ENCODE data around the gene IL17RE. TPM values are rescaled to one million over a fixed set of nuclear protein-coding genes. Genes with fewer than 3 reads are reported as not detected.
A peak's percentile ranks its signal among the peaks of the same experiment; 100 is the strongest.
"Not testable (repeated sequence)": the region's sequence is repeated elsewhere in the genome, so short reads cannot be mapped to it uniquely, and the experiment has no call there.

The IL17RE gene
- total RNA-seq, 4 donors from 2014 or later = 0.47 to 0.85 (median 0.79) TPM

DNA sequence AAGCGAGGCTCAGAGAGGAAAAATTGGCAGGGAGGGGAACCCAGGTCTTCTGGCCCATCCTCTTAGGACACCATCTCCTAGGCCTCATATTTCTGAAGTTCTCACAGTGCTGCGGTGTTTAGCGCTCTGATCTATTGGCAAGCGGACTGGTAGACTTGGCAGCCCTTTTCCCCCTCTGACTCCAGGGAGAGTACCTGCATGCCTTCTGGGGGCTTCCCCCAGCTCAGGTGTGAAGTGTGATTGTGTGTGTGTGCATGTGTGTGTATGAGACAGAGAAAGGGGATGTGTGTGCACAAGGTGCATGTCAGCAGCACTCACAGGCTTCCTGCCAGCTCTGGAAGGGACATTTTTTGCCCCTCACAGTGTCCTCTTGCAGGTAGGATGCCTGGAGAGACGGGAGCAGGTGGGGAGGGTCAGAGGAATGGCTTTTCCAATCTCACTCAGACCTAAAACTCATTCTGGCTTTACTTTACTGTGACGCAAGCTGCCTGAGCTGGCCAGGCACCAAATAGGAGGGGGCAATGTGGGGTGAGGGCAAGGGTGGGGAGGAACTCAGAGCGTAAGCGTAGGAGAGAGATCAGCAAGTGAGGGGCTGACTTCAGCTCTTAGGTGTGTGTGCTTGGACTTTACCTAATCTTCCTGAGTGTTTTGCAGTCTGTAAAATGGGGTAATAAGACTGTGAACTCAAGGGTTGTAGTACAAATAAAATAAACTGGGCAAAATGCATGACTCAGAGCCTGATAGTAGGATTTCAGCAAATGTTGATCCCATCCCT lies 4.0 kb upstream of the IL17RE start:
- Histone ChIP-seq H3K9me3 (no peaks in the 10 kb centered on the region), H3K27ac (peak overlapping the region in 1 of 4 donors; percentile 6), H3K36me3 (peaks cover 0 to 3% of the 10 kb centered on the region in 2 donors), H3K27me3 (no peaks in the 10 kb centered on the region), H3K4me1 (peaks cover 0 to 25% (median 0%) of the 10 kb centered on the region in 3 donors), H3K4me3 (no peak overlapping the region)
- WGBS, 2 donors (ENCODE audit: low coverage in 1 of 2) = 52 to 68% methylated on average over 6 of the region's 8 CpGs
- ATAC-seq = no peak
- TF ChIP-seq POLR2AphosphoS5 (IDR thresholded peaks at IDR 0.05) = no peak
- no peak for TF ChIP-seq CTCF (IDR thresholded peaks at IDR 0.05)
- no peak for TF ChIP-seq EP300 (IDR thresholded peaks at IDR 0.05)
- no peak for TF ChIP-seq POLR2A (IDR thresholded peaks at IDR 0.05)

DNA sequence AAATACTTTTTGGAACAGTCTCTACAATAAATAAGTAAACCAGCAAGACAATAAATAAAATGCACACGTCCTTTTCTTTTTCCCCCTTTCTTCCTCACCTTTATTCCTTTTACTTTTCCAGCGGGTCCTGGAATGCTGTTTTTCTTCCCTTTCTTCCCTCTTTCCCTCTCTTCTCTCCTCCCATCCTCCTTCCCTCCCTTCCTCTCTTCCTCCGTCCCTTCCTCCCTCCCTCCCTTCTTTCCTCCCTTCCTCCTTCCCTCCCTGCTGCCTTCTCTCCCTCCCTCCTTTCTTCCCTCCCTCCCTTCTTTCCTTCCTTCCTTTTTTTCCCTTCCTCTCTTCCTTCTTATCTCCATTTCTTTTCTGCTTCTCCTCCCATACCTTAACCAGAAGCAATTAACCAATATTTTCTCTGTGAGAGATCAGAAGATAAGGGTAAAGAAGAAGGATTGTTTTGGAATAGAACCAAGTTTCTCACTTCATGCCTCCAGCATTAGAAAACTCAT lies 3.3 kb upstream of the IL17RE start:
- Histone ChIP-seq H3K27ac (no peak overlapping the region), H3K9me3 (no peaks in the 10 kb centered on the region), H3K36me3 (no peaks in the 10 kb centered on the region), H3K27me3 (no peaks in the 10 kb centered on the region), H3K4me1 (peaks cover 0 to 18% (median 0%) of the 10 kb centered on the region in 3 donors), H3K4me3 (no peak overlapping the region)
- no peak for TF ChIP-seq EP300 (IDR thresholded peaks at IDR 0.05)
- no peak for TF ChIP-seq POLR2AphosphoS5 (IDR thresholded peaks at IDR 0.05)
- no peak for TF ChIP-seq POLR2A (IDR thresholded peaks at IDR 0.05)
- no peak for TF ChIP-seq CTCF (IDR thresholded peaks at IDR 0.05)
- ATAC-seq = no peak
- 59 to 69% methylated on average over 3 of the region's 3 CpGs for WGBS, 2 donors (ENCODE audit: low coverage in 1 of 2)

GRCh38 chr3:9900965-9901415 lies 1.7 kb upstream of the IL17RE start:
- ATAC-seq, H3K4me3 ChIP-seq, H3K36me3 ChIP-seq, H3K27me3 ChIP-seq, H3K9me3 ChIP-seq, H3K27ac ChIP-seq: not testable (repeated sequence)
- WGBS, 2 donors (ENCODE audit: low coverage in 1 of 2) = 100% methylated on average over 2 of the region's 6 CpGs; no CpG with 5 or more reads in 1 of the 2 donors
- peaks cover 0 to 18% (median 0%) of the 10 kb centered on the region in 3 donors for H3K4me1 ChIP-seq

- no peak overlapping the region for H3K4me3 ChIP-seq
- H3K4me1 ChIP-seq = peaks cover 0 to 18% (median 0%) of the 10 kb centered on the region in 3 donors
- WGBS, 2 donors (ENCODE audit: low coverage in 1 of 2) = 57 to 100% methylated on average over 1 of the region's 5 CpGs
- ATAC-seq = no peak
- no peaks in the 10 kb centered on the region for H3K9me3 ChIP-seq
- no peak overlapping the region for H3K27ac ChIP-seq
- TF ChIP-seq POLR2AphosphoS5 (IDR thresholded peaks at IDR 0.05) = no peak
- no peak for TF ChIP-seq EP300 (IDR thresholded peaks at IDR 0.05)
- TF ChIP-seq POLR2A (IDR thresholded peaks at IDR 0.05) = no peak
- no peak for TF ChIP-seq CTCF (IDR thresholded peaks at IDR 0.05)
- H3K36me3 ChIP-seq = no peaks in the 10 kb centered on the region
- no peaks in the 10 kb centered on the region for H3K27me3 ChIP-seq
These were observed 681 bp upstream of the IL17RE start for GRCh38 chr3:9901967-9902366.

DNA sequence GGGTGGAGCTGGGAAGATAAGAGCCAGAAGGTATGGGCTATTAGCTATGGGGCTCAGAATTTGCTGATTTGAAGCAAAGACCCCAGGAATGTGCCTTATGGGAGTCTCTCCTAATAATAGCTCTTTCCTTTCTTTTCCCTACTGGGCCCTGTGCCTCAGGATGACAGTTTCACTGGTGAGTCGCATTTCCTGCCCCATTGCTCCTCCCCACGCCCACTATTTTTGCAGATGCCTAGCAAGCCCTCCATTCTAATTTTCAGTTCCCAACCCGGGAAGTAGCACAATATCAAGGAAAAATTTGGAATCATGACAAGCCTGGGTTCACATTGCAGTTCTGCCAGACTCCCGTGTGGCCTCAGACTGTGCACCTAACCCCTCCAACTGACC lies 583 bp downstream of the IL17RE start:
- TF ChIP-seq POLR2AphosphoS5 (IDR thresholded peaks at IDR 0.05) = no peak
- no peak for TF ChIP-seq CTCF (IDR thresholded peaks at IDR 0.05)
- TF ChIP-seq POLR2A (IDR thresholded peaks at IDR 0.05) = no peak
- no peak for TF ChIP-seq EP300 (IDR thresholded peaks at IDR 0.05)
- no peaks in the 10 kb centered on the region for H3K9me3 ChIP-seq
- H3K4me3 ChIP-seq = peak overlapping the region in 1 of 2 donors; percentile 30
- no peak for ATAC-seq
- no peaks in the 10 kb centered on the region for H3K36me3 ChIP-seq
- H3K27me3 ChIP-seq = no peaks in the 10 kb centered on the region
- H3K4me1 ChIP-seq = peaks cover 0 to 10% (median 0%) of the 10 kb centered on the region in 3 donors
- H3K27ac ChIP-seq = peak overlapping the region in 1 of 4 donors; percentile 23
- WGBS, 2 donors (ENCODE audit: low coverage in 1 of 2) = 21 to 42% methylated on average over 3 of the region's 4 CpGs
